GM23338 (cell line): Measurements from ENCODE around the gene SGCD. TPM values are rescaled to one million over a fixed set of nuclear protein-coding genes. Genes with fewer than 3 reads are reported as not detected.

Experiments
- ATAC-seq: fragments of 200-7000 bp; cut with Tn5 transposase; 3 replicates; pipeline ENCODE4 v1.9.1; 2020
- DNase-seq: peaks from one replicate; pipeline ENCODE4 v3.0.0-alpha.2; 2015; ENCODE audit warnings: low spot score
- H2AFZ ChIP-seq: fragments of 200-600 bp; sonication (generic); 2 replicates; pipeline ENCODE4 v1.8.0; 2016; ENCODE audit warnings: antibody characterized with exemption, mild to moderate bottlenecking, moderate library complexity
- H3F3A ChIP-seq: fragments of 200-600 bp; sonication (generic); replicated peaks from 2 replicates; pipeline ENCODE4 v1.8.0; 2017; ENCODE audit warnings: antibody characterized with exemption, mixed run types, low read depth
- H3K27ac ChIP-seq: fragments of 200-600 bp; sonication (generic); 2 replicates; pipeline ENCODE4 v1.6.1; 2016; ENCODE audit warnings: low read depth
- H3K27me3 ChIP-seq: fragments of 200-600 bp; sonication (generic); 2 replicates; pipeline ENCODE4 v1.8.0; 2016; ENCODE audit warnings: mild to moderate bottlenecking, mixed run types, moderate library complexity; ENCODE audit not compliant: insufficient read depth
- H3K36me3 ChIP-seq: fragments of 200-600 bp; sonication (generic); 2 replicates; pipeline ENCODE4 v1.8.0; 2016; ENCODE audit warnings: mild to moderate bottlenecking; ENCODE audit not compliant: insufficient read depth
- H3K4me1 ChIP-seq: fragments of 200-600 bp; sonication (generic); 2 replicates; pipeline ENCODE4 v1.8.0; 2016; ENCODE audit warnings: mild to moderate bottlenecking, moderate library complexity; ENCODE audit not compliant: insufficient read depth
- H3K4me2 ChIP-seq: fragments of 200-600 bp; sonication (generic); 2 replicates; pipeline ENCODE4 v1.7.1; 2017; ENCODE audit warnings: mixed run types
- H3K4me3 ChIP-seq: fragments of 200-600 bp; sonication (generic); 2 replicates; pipeline ENCODE4 v1.6.1; 2016; ENCODE audit warnings: mixed run types
- H3K79me2 ChIP-seq: fragments of 200-600 bp; sonication (generic); replicated peaks from 2 replicates; pipeline ENCODE4 v1.8.0; 2017; ENCODE audit warnings: mild to moderate bottlenecking; ENCODE audit not compliant: insufficient read depth
- H3K9me2 ChIP-seq: fragments of 200-600 bp; sonication (generic); 2 replicates; pipeline ENCODE4 v1.8.0; 2017; ENCODE audit not compliant: insufficient read depth
- H4K20me1 ChIP-seq: fragments of 200-600 bp; sonication (generic); replicated peaks from 2 replicates; pipeline ENCODE4 v1.8.0; 2017; ENCODE audit warnings: mild to moderate bottlenecking; ENCODE audit not compliant: insufficient read depth
- H3K27ac Mint-ChIP-seq: 2 replicates; pipeline ENCODE4 v1.8.0; 2020; ENCODE audit warnings: inconsistent platforms, mild to moderate bottlenecking, moderate library complexity, mixed read lengths
- H3K27me3 Mint-ChIP-seq: 3 replicates; pipeline ENCODE4 v1.8.0; 2022; ENCODE audit warnings: low read depth, mild to moderate bottlenecking, moderate library complexity, mixed read lengths, inconsistent platforms; ENCODE audit not compliant: insufficient read depth, poor library complexity
- H3K36me3 Mint-ChIP-seq: 3 replicates; pipeline ENCODE4 v1.8.0; 2021; ENCODE audit warnings: low read depth, mild to moderate bottlenecking, inconsistent platforms, moderate library complexity, mixed read lengths
- H3K4me1 Mint-ChIP-seq: 3 replicates; pipeline ENCODE4 v1.8.0; 2020; ENCODE audit warnings: mild to moderate bottlenecking, inconsistent platforms, mixed read lengths
- H3K4me3 Mint-ChIP-seq: 3 replicates; pipeline ENCODE4 v1.8.0; 2021; ENCODE audit warnings: moderate library complexity, mild to moderate bottlenecking, inconsistent platforms, mixed read lengths
- H3K9me3 Mint-ChIP-seq: 3 replicates; pipeline ENCODE4 v1.8.0; 2020; ENCODE audit warnings: moderate library complexity, mild to moderate bottlenecking, inconsistent platforms, mixed read lengths
- CREB1 ChIP-seq: fragments of 250-450 bp; sonication (Bioruptor Pico); IDR thresholded peaks from 2 replicates; pipeline ENCODE4 v1.5.0; 2020; ENCODE audit warnings: low read depth, mild to moderate bottlenecking, moderate library complexity
- ETS1 ChIP-seq: IDR thresholded peaks from 2 replicates; pipeline ENCODE4 v1.6.1; 2016; ENCODE audit warnings: antibody characterized with exemption
- EZH2 ChIP-seq: fragments of 200-600 bp; sonication (generic); IDR thresholded peaks from one replicate; pipeline ENCODE4 v1.8.0; 2017; ENCODE audit warnings: antibody characterized with exemption, mild to moderate bottlenecking, low read depth; ENCODE audit not compliant: unreplicated experiment
- EZH2phosphoT487 ChIP-seq: fragments of 200-600 bp; sonication (generic); IDR thresholded peaks from one replicate; pipeline ENCODE4 v1.8.1; 2018; ENCODE audit warnings: antibody characterized with exemption; ENCODE audit not compliant: unreplicated experiment
- JUNB ChIP-seq: IDR thresholded peaks from one replicate; pipeline ENCODE4 v1.6.1; 2016; ENCODE audit warnings: antibody characterized with exemption; ENCODE audit not compliant: unreplicated experiment
- NANOG ChIP-seq: IDR thresholded peaks from 2 replicates; pipeline ENCODE4 v1.6.1; 2016; ENCODE audit warnings: antibody characterized with exemption, borderline replicate concordance
- POLR2AphosphoS5 ChIP-seq: IDR thresholded peaks from 2 replicates; pipeline ENCODE4 v1.6.1; 2016; ENCODE audit warnings: antibody characterized with exemption, low read depth
- REST ChIP-seq: IDR thresholded peaks from one replicate; pipeline ENCODE4 v1.6.1; 2018; ENCODE audit warnings: antibody characterized with exemption; ENCODE audit not compliant: unreplicated experiment
- STAT1 ChIP-seq: IDR thresholded peaks from one replicate; pipeline ENCODE4 v1.6.1; 2016; ENCODE audit warnings: antibody characterized with exemption; ENCODE audit not compliant: unreplicated experiment
- ZNF114 ChIP-seq: fragments of 250-450 bp; sonication (Bioruptor Pico); IDR thresholded peaks from 2 replicates; pipeline ENCODE4 v1.5.0; 2020; ENCODE audit warnings: mild to moderate bottlenecking, moderate library complexity
- ZNF331 ChIP-seq: fragments of 250-450 bp; sonication (Bioruptor Pico); IDR thresholded peaks from 2 replicates; pipeline ENCODE4 v1.5.0; 2020; ENCODE audit warnings: low read depth, mild to moderate bottlenecking, moderate library complexity
- ZNF462 ChIP-seq: fragments of 250-450 bp; sonication (Bioruptor Pico); IDR thresholded peaks from 2 replicates; pipeline ENCODE4 v1.5.0; 2020; ENCODE audit warnings: mild to moderate bottlenecking, moderate library complexity
- polyA plus RNA-seq: library from polyadenylated mRNA; unstranded; fragments of >200 nt; fragmentation: Nextera tagmentation; extraction: Ambion mirVana; gene quantifications from 2 replicates; pipeline ENCODE4 v1.2.1, GENCODE V29; 2016
- total RNA-seq: library from RNA; depleted of rRNA; stranded (reverse); fragments of >200 nt; shearing (Covaris generic); gene quantifications from 2 replicates; pipeline ENCODE4 v1.2.3, GENCODE V29; 2014
- TF ChIP-seq, protein P1 (sequence below), 2 experiments: fragments of 200-600 bp in 1 of 2; sonication (generic) in 1 of 2; conservative IDR thresholded peaks; 2 replicates each; pipeline versions ENCODE4 v1.5.1 to v1.6.1; 2016 to 2017; ENCODE audit warnings: antibody characterized with exemption in 2 of 2, low read depth in 2 of 2, mild to moderate bottlenecking in 2 of 2, moderate library complexity in 1 of 2

The SGCD gene
- total and polyA plus RNA-seq, 2 experiments from 2014 or later: 0.03 to 0.05 TPM

- Histone ChIP-seq H3K4me2 (no peak overlapping the region), H2AFZ (peak overlapping the region; percentile 52; the same call in 1 of the 2 replicates), H3F3A (no peaks in the 10 kb centered on the region), H3K9me2 (peaks cover 5% of the 10 kb centered on the region; the same call in 1 of the 2 replicates), H3K4me1 (no peaks in the 10 kb centered on the region), H3K79me2 (no peaks in the 10 kb centered on the region), H3K27me3 (no peaks in the 10 kb centered on the region), H3K27ac (no peak overlapping the region), H3K36me3 (no peaks in the 10 kb centered on the region), H4K20me1 (no peaks in the 10 kb centered on the region), H3K4me3 (no peak overlapping the region)
- TF ChIP-seq POLR2AphosphoS5 (no peak), NANOG (no peak), JUNB (no peak), ZNF331 (CRISPR knock-in tag) (no peak), ZNF114 (CRISPR knock-in tag) (no peak), ZNF462 (CRISPR knock-in tag) (no peak), STAT1 (no peak), CREB1 (CRISPR knock-in tag) (no peak), EZH2 (no peak), ETS1 (no peak), REST (no peak), EZH2phosphoT487 (no peak)
- TF ChIP-seq, protein P1, sequence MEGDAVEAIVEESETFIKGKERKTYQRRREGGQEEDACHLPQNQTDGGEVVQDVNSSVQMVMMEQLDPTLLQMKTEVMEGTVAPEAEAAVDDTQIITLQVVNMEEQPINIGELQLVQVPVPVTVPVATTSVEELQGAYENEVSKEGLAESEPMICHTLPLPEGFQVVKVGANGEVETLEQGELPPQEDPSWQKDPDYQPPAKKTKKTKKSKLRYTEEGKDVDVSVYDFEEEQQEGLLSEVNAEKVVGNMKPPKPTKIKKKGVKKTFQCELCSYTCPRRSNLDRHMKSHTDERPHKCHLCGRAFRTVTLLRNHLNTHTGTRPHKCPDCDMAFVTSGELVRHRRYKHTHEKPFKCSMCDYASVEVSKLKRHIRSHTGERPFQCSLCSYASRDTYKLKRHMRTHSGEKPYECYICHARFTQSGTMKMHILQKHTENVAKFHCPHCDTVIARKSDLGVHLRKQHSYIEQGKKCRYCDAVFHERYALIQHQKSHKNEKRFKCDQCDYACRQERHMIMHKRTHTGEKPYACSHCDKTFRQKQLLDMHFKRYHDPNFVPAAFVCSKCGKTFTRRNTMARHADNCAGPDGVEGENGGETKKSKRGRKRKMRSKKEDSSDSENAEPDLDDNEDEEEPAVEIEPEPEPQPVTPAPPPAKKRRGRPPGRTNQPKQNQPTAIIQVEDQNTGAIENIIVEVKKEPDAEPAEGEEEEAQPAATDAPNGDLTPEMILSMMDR (conservative IDR thresholded peaks at IDR 0.05; ENCODE audit: low read depth in 2 of 2): no peak
- ATAC-seq: no peak
- H3K4me3 Mint-ChIP-seq: no peak overlapping the region
- no peak overlapping the region for H3K27ac Mint-ChIP-seq
- H3K36me3 Mint-ChIP-seq: no peaks in the 10 kb centered on the region
- no peak for DNase-seq
- H3K27me3 Mint-ChIP-seq: peaks cover 5% of the 10 kb centered on the region
- 0 out of 3 replicates have a peak, but pooled peaks cover 3% of the 10 kb centered on the region for H3K9me3 Mint-ChIP-seq
- peaks cover 10% of the 10 kb centered on the region for H3K4me1 Mint-ChIP-seq
These were observed 152.9 kb downstream of the SGCD start for GRCh38 chr5:156479849-156480248.
